ENCODE data around the gene CDC25B. TPM values are rescaled to one million over a fixed set of nuclear protein-coding genes. Genes with fewer than 3 reads are reported as not detected.
A peak's percentile ranks its signal among the peaks of the same experiment; 100 is the strongest.
"Not testable (repeated sequence)": the region's sequence is repeated elsewhere in the genome, so short reads cannot be mapped to it uniquely, and the experiment has no call there.

Gene CDC25B
- total RNA-seq, 1 donor, result 51.0 TPM

- no peak for DNase-seq (ENCODE audit: low read depth)
- H3K4me3 ChIP-seq (ENCODE audit: low read depth, low read length), result no peak overlapping the region
- TF ChIP-seq, protein P1, sequence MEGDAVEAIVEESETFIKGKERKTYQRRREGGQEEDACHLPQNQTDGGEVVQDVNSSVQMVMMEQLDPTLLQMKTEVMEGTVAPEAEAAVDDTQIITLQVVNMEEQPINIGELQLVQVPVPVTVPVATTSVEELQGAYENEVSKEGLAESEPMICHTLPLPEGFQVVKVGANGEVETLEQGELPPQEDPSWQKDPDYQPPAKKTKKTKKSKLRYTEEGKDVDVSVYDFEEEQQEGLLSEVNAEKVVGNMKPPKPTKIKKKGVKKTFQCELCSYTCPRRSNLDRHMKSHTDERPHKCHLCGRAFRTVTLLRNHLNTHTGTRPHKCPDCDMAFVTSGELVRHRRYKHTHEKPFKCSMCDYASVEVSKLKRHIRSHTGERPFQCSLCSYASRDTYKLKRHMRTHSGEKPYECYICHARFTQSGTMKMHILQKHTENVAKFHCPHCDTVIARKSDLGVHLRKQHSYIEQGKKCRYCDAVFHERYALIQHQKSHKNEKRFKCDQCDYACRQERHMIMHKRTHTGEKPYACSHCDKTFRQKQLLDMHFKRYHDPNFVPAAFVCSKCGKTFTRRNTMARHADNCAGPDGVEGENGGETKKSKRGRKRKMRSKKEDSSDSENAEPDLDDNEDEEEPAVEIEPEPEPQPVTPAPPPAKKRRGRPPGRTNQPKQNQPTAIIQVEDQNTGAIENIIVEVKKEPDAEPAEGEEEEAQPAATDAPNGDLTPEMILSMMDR (IDR thresholded peaks at IDR 0.05; ENCODE audit: insufficient read depth, low read length), result no peak
These were observed 30.3 kb downstream of the CDC25B start for GRCh38 chr20:3826420-3826819.

DNA sequence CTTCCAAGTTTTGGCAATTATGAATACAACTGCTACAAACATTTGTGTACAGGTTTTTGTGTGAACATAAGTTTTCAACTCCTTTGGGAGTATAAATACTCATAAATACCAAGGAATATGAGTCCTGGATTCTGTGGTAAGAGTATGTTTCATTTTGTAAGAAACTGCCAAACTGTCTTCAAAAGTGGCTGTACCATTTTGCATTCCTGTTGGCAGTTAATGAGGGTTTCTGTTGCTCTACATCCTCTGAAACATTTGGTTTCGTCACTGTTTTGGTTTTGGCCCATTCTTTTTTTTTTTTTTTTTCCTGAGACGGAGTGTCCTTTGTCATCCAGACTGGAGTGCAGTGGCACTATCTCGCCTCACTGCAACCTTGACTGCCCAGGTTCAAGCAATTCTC lies 32.7 kb downstream of the CDC25B start:
- TF ChIP-seq, protein P1 (IDR thresholded peaks at IDR 0.05; ENCODE audit: insufficient read depth, low read length), result no peak
- no peak for DNase-seq (ENCODE audit: low read depth)
- H3K4me3 ChIP-seq (ENCODE audit: low read depth, low read length), result no peak overlapping the region

- DNase-seq (ENCODE audit: low read depth); H3K4me3 ChIP-seq (ENCODE audit: low read depth, low read length): not testable (repeated sequence)
These were observed 33.8 kb downstream of the CDC25B start for GRCh38 chr20:3829891-3830290.

DNA sequence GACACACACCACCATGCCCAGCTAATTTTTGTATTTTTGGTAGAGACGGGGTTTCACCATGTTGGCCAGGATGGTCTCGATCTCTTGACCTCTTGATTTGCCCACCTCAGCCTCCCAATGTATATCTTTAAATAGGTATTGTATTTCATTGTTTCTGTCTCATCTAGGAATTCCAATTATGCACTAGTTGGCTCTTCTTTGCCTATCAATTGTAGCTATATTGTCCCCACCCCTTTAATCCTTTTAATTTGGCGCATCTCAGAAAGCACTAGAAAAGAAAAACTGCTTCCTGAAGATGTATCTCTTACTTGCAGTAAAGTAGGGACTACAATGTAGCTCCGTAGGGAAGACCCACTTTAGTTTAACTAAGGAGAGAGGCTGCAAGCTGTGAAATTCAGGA lies 40.0 kb downstream of the CDC25B start:
- TF ChIP-seq, protein P1 (IDR thresholded peaks at IDR 0.05; ENCODE audit: insufficient read depth, low read length), result no peak
- DNase-seq (ENCODE audit: low read depth), result no peak
- H3K4me3 ChIP-seq (ENCODE audit: low read depth, low read length), result no peak overlapping the region

- no peak overlapping the region for H3K4me3 ChIP-seq (ENCODE audit: low read depth, low read length)
- DNase-seq (ENCODE audit: low read depth), result no peak
- TF ChIP-seq, protein P1 (IDR thresholded peaks at IDR 0.05; ENCODE audit: insufficient read depth, low read length), result no peak
These were observed 43.2 kb downstream of the CDC25B start for GRCh38 chr20:3839328-3839727.

DNA sequence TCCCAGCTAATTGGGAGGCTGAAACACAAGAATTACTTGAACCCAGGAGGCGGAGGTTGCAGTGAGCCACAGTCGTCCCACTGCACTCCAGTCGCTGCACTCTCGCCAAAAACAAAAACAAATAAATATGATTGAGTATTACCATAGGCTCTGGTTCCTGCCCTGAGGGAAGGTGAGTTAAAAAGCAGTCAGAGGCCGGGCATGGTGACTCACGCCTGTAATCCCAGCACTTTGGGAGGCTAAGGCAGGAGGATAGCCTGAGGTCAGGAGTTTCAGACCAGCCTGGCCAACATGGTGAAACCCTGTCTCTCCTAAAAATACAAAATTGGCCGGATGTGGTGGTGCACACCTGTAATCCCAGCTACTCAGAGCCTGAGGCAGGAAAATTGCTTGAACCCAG lies 44.1 kb downstream of the CDC25B start:
- not testable (repeated sequence) for DNase-seq (ENCODE audit: low read depth)

DNA sequence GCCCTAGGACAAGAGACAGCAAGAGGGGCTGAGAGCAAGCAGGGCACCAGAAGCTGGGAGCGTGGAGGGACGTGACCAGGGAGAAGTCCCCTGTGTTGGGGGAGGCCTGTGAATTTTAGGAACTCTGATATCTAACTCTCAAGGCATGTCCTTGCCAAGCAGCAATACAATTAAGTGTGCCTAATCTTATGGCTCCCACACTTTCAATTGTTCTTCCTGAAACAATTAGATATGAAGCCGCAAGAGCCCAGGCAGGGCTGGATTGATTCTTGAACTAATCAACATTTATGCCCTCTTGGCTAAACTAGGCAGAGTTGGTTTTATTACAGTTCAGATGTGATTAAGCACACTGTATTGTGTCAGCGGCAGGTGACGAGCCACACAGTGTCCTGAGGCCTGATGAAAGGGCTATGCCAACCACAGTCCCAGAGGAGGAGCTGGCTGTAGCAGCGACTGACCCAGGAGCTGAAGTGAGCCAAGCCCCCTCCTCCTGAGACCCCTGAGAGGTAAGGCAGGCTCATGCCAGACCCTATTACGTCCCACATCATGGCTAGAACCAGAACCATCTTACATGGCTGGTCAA lies 46.3 kb downstream of the CDC25B start:
- no peak overlapping the region for H3K4me3 ChIP-seq (ENCODE audit: low read depth, low read length)
- TF ChIP-seq, protein P1 (IDR thresholded peaks at IDR 0.05; ENCODE audit: insufficient read depth, low read length), result no peak
- DNase-seq (ENCODE audit: low read depth), result no peak

More for the DNA sequence above, 44.1 kb downstream of the CDC25B start:
- H3K4me3 ChIP-seq (ENCODE audit: low read depth, low read length), result not testable (repeated sequence)

- peak; percentile 67 for DNase-seq (ENCODE audit: low read depth)
- TF ChIP-seq, protein P1 (IDR thresholded peaks at IDR 0.05; ENCODE audit: insufficient read depth, low read length), result no peak
- no peak overlapping the region for H3K4me3 ChIP-seq (ENCODE audit: low read depth, low read length)
These were observed 47.4 kb downstream of the CDC25B start for GRCh38 chr20:3843490-3843889.

DNA sequence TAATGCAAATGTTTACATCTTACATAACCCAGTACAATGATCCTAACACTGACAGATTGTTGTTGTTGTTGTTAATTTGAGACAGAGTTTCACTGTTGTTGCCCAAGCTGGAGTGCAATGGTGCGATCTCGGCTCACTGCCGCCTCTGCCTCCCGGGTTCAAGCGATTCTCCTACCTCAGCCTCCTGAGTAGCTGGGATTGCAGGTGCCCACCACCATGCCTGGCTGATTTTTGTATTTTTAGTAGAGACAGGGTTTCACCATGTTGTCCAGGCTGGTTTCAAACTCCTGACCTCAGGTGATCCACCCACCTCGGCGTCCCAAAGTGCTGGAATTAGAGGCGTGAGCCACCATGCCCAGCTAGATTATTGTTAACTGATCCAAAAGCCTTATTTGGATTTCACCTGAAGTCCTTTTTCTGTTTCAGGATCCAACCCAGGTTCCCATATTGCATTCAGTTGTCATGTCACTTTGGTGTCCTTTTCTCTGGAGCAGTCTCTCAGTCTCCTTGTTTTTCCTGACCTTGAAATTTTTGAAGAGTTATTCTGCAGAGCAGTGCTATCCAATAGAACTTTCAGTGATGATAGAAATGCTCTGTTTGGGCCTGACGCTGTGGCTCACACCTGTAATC lies 48.0 kb downstream of the CDC25B start:
- not testable (repeated sequence) for H3K4me3 ChIP-seq (ENCODE audit: low read depth, low read length); DNase-seq (ENCODE audit: low read depth)

All from fibroblast of the aortic adventitia (primary cell).